Right lobe of liver (tissue), 6 donors: ENCODE measurements around the gene MRPL36. TPM values are rescaled to one million over a fixed set of nuclear protein-coding genes. Genes with fewer than 3 reads are reported as not detected.
A peak's percentile ranks its signal among the peaks of the same experiment; 100 is the strongest.

Experiments used
- ATAC-seq, 4 donors: fragments of 200-7000 bp; cut with Tn5 transposase; one replicate each; pipeline ENCODE4 v1.9.1; 2020; ENCODE audit warnings: mild to moderate bottlenecking in 4 of 4, moderate library complexity in 4 of 4
- DNase-seq, 3 donors: peaks; one replicate each; pipeline ENCODE4 v3.0.0-alpha.2; 2020
- H3K27ac ChIP-seq, 3 donors: fragments of 200-600 bp; one replicate each; pipeline ENCODE4 v1.8.0; 2022
- H3K27me3 ChIP-seq, 2 donors: fragments of 200-600 bp; one replicate each; pipeline ENCODE4 v1.8.0; 2022
- H3K36me3 ChIP-seq, 4 donors: fragments of 200-600 bp; sonication (generic) in 1 of 4; one replicate each; pipeline versions ENCODE4 v1.5.1 to v1.8.0; 2017 to 2022; ENCODE audit warnings: control low read depth in 1 of 4
- H3K4me1 ChIP-seq, 4 donors: fragments of 200-600 bp; sonication (generic) in 1 of 4; one replicate each; pipeline versions ENCODE4 v1.5.1 to v1.8.0; 2017 to 2022; ENCODE audit warnings: control low read depth in 1 of 4
- H3K4me3 ChIP-seq, 3 donors: fragments of 200-600 bp; one replicate each; pipeline ENCODE4 v1.8.0; 2022
- H3K9me3 ChIP-seq, 4 donors: fragments of 200-600 bp; sonication (generic) in 1 of 4; one replicate each; pipeline versions ENCODE4 v1.5.1 to v1.8.0; 2017 to 2022; ENCODE audit warnings: control low read depth in 1 of 4
- CTCF ChIP-seq, 4 donors: fragments of 200-600 bp in 3 of 4; fragments of 450-650 bp in 1 of 4; IDR thresholded peaks; one replicate each; pipeline versions ENCODE4 v1.5.1 to v1.8.0; 2016 to 2022; ENCODE audit warnings: antibody characterized with exemption in 4 of 4, mild to moderate bottlenecking in 2 of 4
- POLR2A ChIP-seq: fragments of 450-650 bp; IDR thresholded peaks from one replicate; pipeline ENCODE4 v1.6.1; 2017; ENCODE audit warnings: antibody characterized with exemption, mild to moderate bottlenecking
- WGBS: methylation state at CpG from one replicate; pipeline ENCODE4 v1.1.6; 2018; ENCODE audit warnings: low coverage, low lambda C conversion rate; ENCODE audit not compliant: insufficient coverage; ENCODE audit errors: missing lambda C conversion rate; 5-methylcytosine and 5-hydroxymethylcytosine counted together
- intact Hi-C, 2 donors: fragments of 100-400 bp; cut with DNase I; formaldehyde crosslinking; loops; one replicate each; pipeline versions ENCODE4 v1.11.2 to v1.14.1; 2022
- total RNA-seq, 6 experiments: library from RNA; depleted of rRNA in 2 of 6; stranded (reverse); fragments of >200 nt in 2 of 6; fragmentation: NEBNext Ultra II Directional in 3 of 6; extraction: Animal tissue kit (Norgen Biotek cat#: 25700) in 3 of 6; gene quantifications; one replicate each; pipeline versions ENCODE4 v1.1.0 to v1.2.4, GENCODE V29; 2016 to 2023
- donor health status: DM: no; HTN: yes; CAD: no.
- donor health status: DM: no; HTN: no; CAD: no.
- donor health status: DM: no; HTN: no; CAD: no.
- donor health status: DM: no; HTN: yes; CAD: no.
- donor health status: DM: no; HTN: yes; CAD: no.

The MRPL36 gene
- total RNA-seq, 6 experiments from 2014 or later = 30.7 to 40.0 (median 35.5) TPM

- WGBS = no CpG with 5 or more reads among the region's 16 CpGs
- intact Hi-C loops = no loop called here
- DNase-seq (no peak), ATAC-seq (peak in 1 of 4 donors; percentile 5)
- Histone ChIP-seq H3K4me1 (no peaks in the 10 kb centered on the region), H3K9me3 (no peaks in the 10 kb centered on the region), H3K27ac (no peak overlapping the region), H3K36me3 (no peaks in the 10 kb centered on the region), H3K27me3 (no peaks in the 10 kb centered on the region), H3K4me3 (no peak overlapping the region)
- no peak for TF ChIP-seq CTCF (IDR thresholded peaks at IDR 0.05)
- TF ChIP-seq POLR2A = no peak
These were observed 33.8 kb upstream of the MRPL36 start for GRCh38 chr5:1833264-1834021.

- H3K27me3 ChIP-seq = no peaks in the 10 kb centered on the region
- peak in 1 of 3 donors; percentile 38 for DNase-seq
- no peak overlapping the region for H3K27ac ChIP-seq
- WGBS = 33% methylated on average over 4 of the region's 28 CpGs
- no peaks in the 10 kb centered on the region for H3K9me3 ChIP-seq
- no peaks in the 10 kb centered on the region for H3K4me1 ChIP-seq
- no peak for TF ChIP-seq POLR2A
- ATAC-seq = no peak
- no peak overlapping the region for H3K4me3 ChIP-seq
- H3K36me3 ChIP-seq = no peaks in the 10 kb centered on the region
- intact Hi-C loops = no loop called here
These were observed 33.0 kb upstream of the MRPL36 start for GRCh38 chr5:1832511-1833250.

DNA sequence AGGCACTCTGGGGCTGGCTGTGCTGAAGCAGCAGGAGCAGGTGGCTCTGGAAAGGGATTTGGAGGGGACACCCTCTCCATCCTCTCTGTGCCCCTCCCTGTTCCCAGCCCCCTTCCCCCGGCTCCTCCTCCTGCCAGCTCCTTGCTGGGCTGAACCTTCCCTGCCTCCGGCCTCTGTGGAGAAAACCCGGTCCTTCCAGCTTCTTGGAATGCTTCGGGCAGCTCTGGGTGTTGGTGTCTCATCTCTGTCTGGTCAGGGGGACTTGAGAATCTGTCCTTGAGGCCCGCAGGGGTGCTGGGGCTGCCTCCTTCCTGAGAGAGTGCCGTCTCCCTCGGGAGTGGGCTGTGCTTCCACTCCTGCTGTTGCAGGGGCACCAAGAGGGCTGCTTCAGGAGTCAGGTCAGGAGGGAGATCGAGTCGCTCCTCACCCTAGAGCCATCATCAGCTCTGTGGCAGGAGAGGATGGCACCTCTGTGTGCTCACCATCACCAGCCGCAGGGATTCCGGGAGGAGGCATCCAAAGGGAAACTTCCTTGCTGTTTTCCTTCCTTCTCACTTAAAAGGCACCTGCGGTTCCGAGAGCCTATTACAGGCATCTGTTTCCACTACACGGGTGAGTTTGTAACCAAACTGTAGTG is 32.2 kb upstream of the MRPL36 start:
- TF ChIP-seq POLR2A (no peak), CTCF (IDR thresholded peaks at IDR 0.05) (no peak)
- no peaks in the 10 kb centered on the region for H3K4me1 ChIP-seq
- DNase-seq (peak in 1 of 3 donors; percentile 18), ATAC-seq (no peak)
- no peak overlapping the region for H3K4me3 ChIP-seq
- WGBS = 34% methylated on average over 6 of the region's 14 CpGs
- intact Hi-C loops = no loop called here
- H3K27ac ChIP-seq = no peak overlapping the region
- no peaks in the 10 kb centered on the region for H3K27me3 ChIP-seq
- no peaks in the 10 kb centered on the region for H3K9me3 ChIP-seq
- no peaks in the 10 kb centered on the region for H3K36me3 ChIP-seq

GRCh38 chr5:1831257-1831656 is 31.6 kb upstream of the MRPL36 start:
- H3K4me3 ChIP-seq = no peak overlapping the region
- no peak overlapping the region for H3K27ac ChIP-seq
- ATAC-seq (no peak), DNase-seq (peak in 1 of 3 donors; percentile 12)
- H3K9me3 ChIP-seq = no peaks in the 10 kb centered on the region
- WGBS = 74% methylated on average over 9 of the region's 11 CpGs
- TF ChIP-seq CTCF (IDR thresholded peaks at IDR 0.05) (no peak), POLR2A (no peak)
- H3K36me3 ChIP-seq = no peaks in the 10 kb centered on the region
- intact Hi-C loops = no loop called here
- H3K27me3 ChIP-seq = no peaks in the 10 kb centered on the region
- H3K4me1 ChIP-seq = no peaks in the 10 kb centered on the region
